A673 (cell line): ENCODE results near the gene SPAG7.

Experiments used
- EZH2 ChIP-seq: fragments of 200-600 bp; sonication (generic); IDR thresholded peaks from 2 replicates; pipeline ENCODE4 v1.6.1; 2017; ENCODE audit warnings: borderline replicate concordance, low read depth, mild to moderate bottlenecking, mixed read lengths, antibody characterized with exemption, low read length; ENCODE audit not compliant: poor library complexity, severe bottlenecking
- TF ChIP-seq, protein P1 (sequence below): fragments of 300-800, 200-600 bp; sonication (generic); conservative IDR thresholded peaks from 2 replicates; pipeline ENCODE4 v1.5.1; 2017; ENCODE audit warnings: low read depth, mild to moderate bottlenecking, antibody characterized with exemption, low read length, moderate library complexity, mixed read lengths

DNA sequence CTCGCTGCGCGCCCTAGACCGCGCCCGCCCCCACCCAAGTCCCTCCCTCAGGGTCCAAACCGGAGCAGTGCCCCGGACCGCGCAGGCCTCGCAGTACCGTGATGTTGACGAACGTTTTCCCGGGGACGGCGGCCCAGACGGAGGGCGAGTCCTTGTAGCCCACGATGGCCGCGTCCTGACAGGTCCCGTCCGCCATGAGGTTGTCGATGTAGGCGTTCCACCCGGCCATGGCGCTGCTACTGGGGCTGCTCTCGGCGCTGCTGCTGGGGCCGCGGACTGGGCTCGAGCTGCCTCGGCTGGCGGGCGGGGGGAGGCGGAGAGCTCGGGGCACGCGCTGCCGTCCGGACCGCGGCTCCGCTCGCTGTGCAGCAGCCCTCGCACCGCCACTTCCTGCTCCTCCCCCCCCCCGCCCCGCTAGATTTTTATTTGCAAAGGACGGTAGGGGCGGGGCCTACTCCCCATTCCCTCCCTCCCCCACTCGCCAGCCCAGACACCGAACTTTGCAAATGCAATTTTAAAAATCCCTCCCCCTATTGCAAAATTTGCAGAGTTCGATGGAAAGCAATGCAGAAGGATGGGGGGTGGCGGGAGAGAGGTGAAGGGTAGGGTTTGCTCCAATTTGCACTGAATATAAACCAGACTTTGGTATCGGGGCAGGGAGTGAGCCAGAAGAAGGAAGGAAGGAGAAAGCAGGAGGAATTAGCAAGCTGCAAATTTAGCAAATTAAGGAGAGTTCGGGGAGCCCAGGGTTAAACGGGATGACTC is 19.3 kb downstream of the SPAG7 start, which contains the start of gene PFN1:
- TF ChIP-seq, protein P1, sequence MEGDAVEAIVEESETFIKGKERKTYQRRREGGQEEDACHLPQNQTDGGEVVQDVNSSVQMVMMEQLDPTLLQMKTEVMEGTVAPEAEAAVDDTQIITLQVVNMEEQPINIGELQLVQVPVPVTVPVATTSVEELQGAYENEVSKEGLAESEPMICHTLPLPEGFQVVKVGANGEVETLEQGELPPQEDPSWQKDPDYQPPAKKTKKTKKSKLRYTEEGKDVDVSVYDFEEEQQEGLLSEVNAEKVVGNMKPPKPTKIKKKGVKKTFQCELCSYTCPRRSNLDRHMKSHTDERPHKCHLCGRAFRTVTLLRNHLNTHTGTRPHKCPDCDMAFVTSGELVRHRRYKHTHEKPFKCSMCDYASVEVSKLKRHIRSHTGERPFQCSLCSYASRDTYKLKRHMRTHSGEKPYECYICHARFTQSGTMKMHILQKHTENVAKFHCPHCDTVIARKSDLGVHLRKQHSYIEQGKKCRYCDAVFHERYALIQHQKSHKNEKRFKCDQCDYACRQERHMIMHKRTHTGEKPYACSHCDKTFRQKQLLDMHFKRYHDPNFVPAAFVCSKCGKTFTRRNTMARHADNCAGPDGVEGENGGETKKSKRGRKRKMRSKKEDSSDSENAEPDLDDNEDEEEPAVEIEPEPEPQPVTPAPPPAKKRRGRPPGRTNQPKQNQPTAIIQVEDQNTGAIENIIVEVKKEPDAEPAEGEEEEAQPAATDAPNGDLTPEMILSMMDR = no peak
- no peak for TF ChIP-seq EZH2
